Measurements from ENCODE around the gene KLRF2.
"Not testable (repeated sequence)": the region's sequence is repeated elsewhere in the genome, so short reads cannot be mapped to it uniquely, and the experiment has no call there.

Gene KLRF2, protein sequence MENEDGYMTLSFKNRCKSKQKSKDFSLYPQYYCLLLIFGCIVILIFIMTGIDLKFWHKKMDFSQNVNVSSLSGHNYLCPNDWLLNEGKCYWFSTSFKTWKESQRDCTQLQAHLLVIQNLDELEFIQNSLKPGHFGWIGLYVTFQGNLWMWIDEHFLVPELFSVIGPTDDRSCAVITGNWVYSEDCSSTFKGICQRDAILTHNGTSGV

DNA sequence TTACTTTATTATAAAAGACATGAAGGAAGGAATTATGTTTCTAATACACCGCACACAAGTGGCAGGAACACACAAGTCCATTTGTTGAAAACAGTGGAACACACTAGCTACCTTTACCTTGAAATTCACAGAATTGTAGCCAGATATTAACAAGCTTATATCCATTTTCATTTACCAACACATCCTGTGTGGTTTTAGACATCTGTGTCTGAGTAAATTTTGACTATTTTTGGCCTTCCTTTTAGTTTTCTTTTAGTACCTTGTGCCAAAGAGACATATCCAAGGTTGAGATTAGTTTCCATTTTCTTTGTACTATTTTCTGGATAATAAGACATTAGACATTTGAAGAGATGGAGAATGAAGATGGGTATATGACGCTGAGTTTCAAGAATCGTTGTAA is at the start of gene KLRF2:
Gene KLRF2 (plus strand): TSS at position 244 of the 400 bp plus-strand sequence. CDS start 107 bp downstream, at position 351.
- no peak for DNase-seq

GRCh38 chr12:9831720-9832119 is 49.6 kb upstream of the KLRF2 start:
- DNase-seq: no peak

DNA sequence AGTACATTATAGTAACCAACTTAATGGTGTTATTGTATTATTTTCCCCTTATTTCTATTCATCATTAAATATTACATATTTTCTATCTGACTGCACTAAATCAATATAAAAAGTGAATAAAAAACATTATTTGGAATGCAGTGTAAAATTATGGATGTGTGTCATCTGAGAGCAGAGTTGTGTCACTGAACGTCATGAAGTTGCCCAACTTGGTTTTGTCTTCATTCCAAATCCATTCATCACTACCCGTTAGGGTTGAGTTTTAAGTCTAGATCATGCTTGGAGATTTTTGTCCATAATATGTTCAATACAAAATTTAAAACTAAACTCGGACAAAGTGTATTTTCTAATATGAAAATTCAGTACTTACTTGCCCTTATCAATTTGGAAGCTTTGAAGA is 37.9 kb upstream of the KLRF2 start:
- no peak for DNase-seq

- no peak for DNase-seq
These were observed 32.4 kb upstream of the KLRF2 start for GRCh38 chr12:9848899-9849298.

GRCh38 chr12:9851050-9851449 is 30.2 kb upstream of the KLRF2 start:
- no peak for DNase-seq

- DNase-seq: no peak
These were observed 29.4 kb upstream of the KLRF2 start for GRCh38 chr12:9851927-9852326.

DNA sequence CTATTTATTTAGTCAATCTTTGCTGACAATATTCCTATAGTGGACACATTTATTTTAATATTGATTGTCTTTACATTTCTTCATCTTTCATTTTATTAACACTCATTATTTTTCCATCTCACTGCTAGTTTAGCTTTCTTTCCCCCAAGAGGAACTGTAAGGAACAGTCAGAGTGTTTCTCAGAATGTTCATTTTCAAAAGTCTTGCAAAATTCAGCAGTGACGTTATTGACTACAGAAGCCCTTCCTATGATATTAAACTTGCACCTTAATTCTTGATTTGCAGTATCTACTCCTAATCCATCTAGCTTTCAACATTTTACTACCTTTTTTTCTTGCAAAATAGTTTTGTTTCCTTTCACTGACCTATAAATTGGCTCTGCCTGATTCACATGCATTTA is 25.1 kb upstream of the KLRF2 start:
- no peak for DNase-seq

DNA sequence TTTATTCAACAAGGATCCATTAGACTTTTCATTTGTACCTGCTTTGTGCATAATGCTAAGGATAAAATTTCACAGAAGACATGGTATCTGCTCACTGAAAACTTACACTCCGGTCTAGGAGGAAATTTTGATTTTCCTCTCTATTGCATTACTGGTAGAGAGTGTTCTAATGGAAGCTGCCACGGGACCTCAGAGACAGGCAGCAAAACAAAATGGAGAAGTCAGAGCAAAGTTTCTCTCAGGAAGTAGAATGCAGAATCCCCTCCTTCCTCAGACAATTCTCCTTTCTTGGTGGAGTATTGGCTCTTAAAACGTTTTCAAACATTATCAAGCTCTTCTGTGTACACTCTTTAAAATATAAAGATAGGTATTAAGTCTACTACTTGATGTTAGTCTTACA is 24.4 kb upstream of the KLRF2 start:
- no peak for DNase-seq

- DNase-seq: no peak
These were observed 23.2 kb upstream of the KLRF2 start for GRCh38 chr12:9858135-9858534.

GRCh38 chr12:9864913-9865675 is 16.2 kb upstream of the KLRF2 start:
- DNase-seq: no peak

GRCh38 chr12:9866860-9867269 is 14.4 kb upstream of the KLRF2 start:
- no peak for DNase-seq

GRCh38 chr12:9867531-9867930 is 13.8 kb upstream of the KLRF2 start:
- DNase-seq: no peak

GRCh38 chr12:9868311-9868801 is 12.9 kb upstream of the KLRF2 start:
- no peak for DNase-seq

DNA sequence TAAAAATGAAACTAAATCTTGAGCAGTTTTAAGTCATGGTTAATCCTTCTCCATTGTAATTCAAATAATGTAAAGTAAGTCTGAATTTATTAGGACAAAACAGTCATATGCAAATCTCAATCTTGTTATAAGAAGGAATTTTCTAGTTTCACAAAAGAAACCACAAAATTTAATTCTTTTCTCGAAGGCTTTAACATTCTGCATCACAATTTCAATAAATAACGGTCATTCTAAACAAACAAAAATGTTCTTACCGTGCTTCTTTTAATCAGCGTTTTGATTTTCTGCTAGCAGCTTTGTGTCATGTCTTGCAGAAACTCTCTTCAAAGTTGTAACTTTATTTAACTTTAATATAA is 12.4 kb upstream of the KLRF2 start:
- DNase-seq: no peak

- no peak for DNase-seq
These were observed 11.8 kb upstream of the KLRF2 start, which contains the start of gene CLEC2B for GRCh38 chr12:9869307-9870161. Gene CLEC2B (minus strand): TSS chr12:9869354.

DNA sequence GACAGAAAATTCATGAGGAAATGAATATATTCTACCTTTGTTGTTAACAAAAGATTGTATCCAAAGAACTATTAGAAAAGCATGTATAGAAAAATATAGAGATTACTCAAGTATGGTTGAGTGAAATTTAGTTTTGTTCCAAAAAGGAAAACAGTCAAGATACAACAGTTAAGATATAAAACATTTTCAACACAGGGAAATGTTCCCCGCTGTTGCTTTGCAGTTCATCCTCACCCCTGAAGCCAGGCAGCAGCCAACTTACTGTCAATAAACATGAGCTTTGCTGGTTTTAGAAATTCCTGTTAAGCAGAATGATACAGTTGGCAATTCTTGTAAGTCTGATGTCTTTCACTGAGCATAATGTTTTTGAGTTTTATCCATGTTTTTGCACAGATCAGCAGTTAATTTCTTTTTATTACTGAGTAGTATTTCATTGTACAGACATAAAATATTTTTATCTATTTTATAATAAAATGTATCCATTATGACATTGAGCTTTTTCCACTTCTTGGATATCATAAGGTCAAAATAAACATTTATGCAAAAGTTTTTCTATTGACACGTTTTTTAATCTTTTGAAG is 10.9 kb upstream of the KLRF2 start:
- no peak for DNase-seq

- no peak for DNase-seq
These were observed 9.1 kb upstream of the KLRF2 start for GRCh38 chr12:9872162-9872561.

GRCh38 chr12:9872742-9873141 is 8.5 kb upstream of the KLRF2 start:
- no peak for DNase-seq

DNA sequence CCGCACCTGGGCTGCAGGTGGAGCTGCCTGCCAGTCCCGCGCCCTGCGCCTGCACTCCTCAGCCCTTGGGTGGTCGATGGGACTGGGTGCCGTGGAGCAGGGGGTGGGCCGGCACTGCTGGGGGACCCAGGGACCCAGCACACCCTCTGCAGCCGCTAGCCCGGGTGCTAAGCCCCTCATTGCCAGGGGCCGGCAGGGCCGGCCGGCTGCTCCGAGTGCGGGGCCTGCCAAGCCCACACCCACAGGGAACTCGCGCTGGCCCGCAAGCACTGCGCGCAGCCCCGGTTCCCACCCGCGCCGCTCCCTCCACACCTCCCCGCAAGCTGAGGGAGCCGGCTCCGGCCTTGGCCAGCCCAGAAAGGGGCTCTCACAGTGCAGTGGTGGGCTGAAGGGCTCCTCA is 5.2 kb upstream of the KLRF2 start:
- not testable (repeated sequence) for DNase-seq

DNA sequence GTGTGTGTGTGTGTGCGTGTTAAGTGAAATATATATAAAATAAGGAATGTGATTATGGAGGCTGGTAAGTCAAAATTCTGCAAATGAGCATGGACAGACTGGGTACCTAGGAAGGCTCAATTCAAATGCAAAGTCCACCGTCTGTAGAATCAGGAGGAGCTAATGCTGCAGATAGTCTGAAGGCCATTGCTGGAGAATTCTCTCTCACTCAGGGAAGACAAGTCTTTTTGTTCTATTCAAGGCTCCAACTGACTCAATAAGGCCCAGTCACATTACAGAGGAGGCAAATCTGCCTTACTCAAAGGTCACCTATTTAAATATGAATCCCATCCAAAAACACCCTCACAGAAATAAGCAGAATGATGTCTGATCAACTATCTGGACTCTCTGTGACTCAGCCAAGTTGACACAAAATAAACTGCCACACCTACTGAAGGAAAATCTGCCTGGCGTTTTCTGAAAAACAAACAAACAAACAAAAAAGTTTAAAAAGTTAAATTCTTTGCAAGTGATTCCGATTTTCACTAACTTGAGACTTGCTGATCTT is 684 bp upstream of the KLRF2 start:
- no peak for DNase-seq

GRCh38 chr12:9881988-9882387 is 699 bp downstream of the KLRF2 start:
- no peak for DNase-seq

GRCh38 chr12:9883175-9883574 is 1.9 kb downstream of the KLRF2 start:
- DNase-seq: no peak

Data from NCI-H2171 treated with DMSO at 0.1 percent for 48 hours (cell line).